HepG2 (cell line): Measurements from ENCODE around the gene RHBDF2. TPM values are rescaled to one million over a fixed set of nuclear protein-coding genes. Genes with fewer than 3 reads are reported as not detected.

Experiments used
- CENPT ChIP-seq: sonication (generic); formaldehyde crosslinking; IDR thresholded peaks from 2 replicates; pipeline ENCODE4 v1.8.0; 2022; ENCODE audit warnings: low read depth, mild to moderate bottlenecking, moderate library complexity, missing genetic modification reagents
- DMAP1 ChIP-seq: IDR thresholded peaks from 2 replicates; pipeline ENCODE4 v1.6.1; 2016
- DNMT3B ChIP-seq: conservative IDR thresholded peaks from 2 replicates; pipeline ENCODE4 v1.6.1; 2016; ENCODE audit warnings: missing biosample characterization, control low read depth
- GRHL1 ChIP-seq: sonication (generic); formaldehyde crosslinking; conservative IDR thresholded peaks from 2 replicates; pipeline ENCODE4 v1.8.0; 2022; ENCODE audit warnings: missing genetic modification reagents
- HMG20A ChIP-seq: IDR thresholded peaks from 2 replicates; pipeline ENCODE4 v1.6.1; 2016; ENCODE audit warnings: borderline replicate concordance
- HNF4G ChIP-seq, 2 experiments: sonication (generic) in 1 of 2; formaldehyde crosslinking in 1 of 2; IDR thresholded peaks; 2 replicates each; pipeline versions ENCODE4 v1.4.0 to v1.6.1; 2011 to 2020; ENCODE audit warnings: borderline replicate concordance in 2 of 2, low read depth in 2 of 2, mild to moderate bottlenecking in 2 of 2, low read length in 1 of 2, missing genetic modification reagents in 1 of 2, moderate library complexity in 1 of 2
- MIER2 ChIP-seq: IDR thresholded peaks from 2 replicates; pipeline ENCODE4 v1.6.1; 2016; ENCODE audit warnings: missing biosample characterization, missing genetic modification reagents
- MTA1 ChIP-seq: sonication (generic); formaldehyde crosslinking; IDR thresholded peaks from 2 replicates; pipeline ENCODE4 v1.4.0; 2020; ENCODE audit warnings: missing genetic modification reagents, mild to moderate bottlenecking, borderline replicate concordance
- NFKBIZ ChIP-seq: IDR thresholded peaks from 2 replicates; pipeline ENCODE4 v1.6.1; 2018; ENCODE audit warnings: missing genetic modification reagents, missing compliant biosample characterization
- RFX3 ChIP-seq: IDR thresholded peaks from 2 replicates; pipeline ENCODE4 v1.6.1; 2016; ENCODE audit warnings: missing biosample characterization, missing genetic modification reagents
- TCF12 ChIP-seq, 2 experiments: fragments of 450-650 bp in 1 of 2; sonication (generic) in 1 of 2; formaldehyde crosslinking in 1 of 2; IDR thresholded peaks; 2 replicates each; pipeline versions ENCODE4 v1.6.1 to v1.8.0; 2017 to 2022; ENCODE audit warnings: antibody characterized with exemption in 1 of 2, mild to moderate bottlenecking in 1 of 2, missing genetic modification reagents in 1 of 2, moderate library complexity in 1 of 2
- ZFP90 ChIP-seq: sonication (generic); formaldehyde crosslinking; IDR thresholded peaks from 2 replicates; pipeline ENCODE4 v1.8.0; 2022; ENCODE audit warnings: missing genetic modification reagents, mild to moderate bottlenecking, inconsistent platforms, borderline replicate concordance
- ZNF335 ChIP-seq: sonication (generic); formaldehyde crosslinking; IDR thresholded peaks from 2 replicates; pipeline ENCODE4 v1.4.0; 2020; ENCODE audit warnings: missing genetic modification reagents
- ZNF33B ChIP-seq: sonication (generic); formaldehyde crosslinking; IDR thresholded peaks from 2 replicates; pipeline ENCODE4 v1.5.1; 2020; ENCODE audit warnings: mild to moderate bottlenecking, missing genetic modification reagents
- ZNF34 ChIP-seq: sonication (generic); formaldehyde crosslinking; IDR thresholded peaks from 2 replicates; pipeline ENCODE4 v1.4.0; 2020; ENCODE audit warnings: mild to moderate bottlenecking, missing genetic modification reagents, borderline replicate concordance
- ZNF350 ChIP-seq: sonication (generic); formaldehyde crosslinking; IDR thresholded peaks from 2 replicates; pipeline ENCODE4 v1.4.0; 2020; ENCODE audit warnings: mild to moderate bottlenecking, low read depth, missing genetic modification reagents, borderline replicate concordance
- ZNF510 ChIP-seq: sonication (generic); formaldehyde crosslinking; IDR thresholded peaks from 2 replicates; pipeline ENCODE4 v1.4.0; 2020; ENCODE audit warnings: low read depth, mild to moderate bottlenecking, missing genetic modification reagents
- ZNF558 ChIP-seq: sonication (generic); formaldehyde crosslinking; IDR thresholded peaks from 2 replicates; pipeline ENCODE4 v1.9.0; 2022; ENCODE audit warnings: mild to moderate bottlenecking, missing genetic modification reagents, borderline replicate concordance
- ZNF776 ChIP-seq: sonication (generic); formaldehyde crosslinking; IDR thresholded peaks from 2 replicates; pipeline ENCODE4 v1.4.0; 2020; ENCODE audit warnings: mild to moderate bottlenecking, missing genetic modification reagents
- ZSCAN29 ChIP-seq: sonication (generic); formaldehyde crosslinking; conservative IDR thresholded peaks from 2 replicates; pipeline ENCODE4 v1.4.0; 2020; ENCODE audit warnings: mild to moderate bottlenecking, missing genetic modification reagents
- polyA plus RNA-seq, 8 experiments: library from polyadenylated mRNA; depleted of rRNA in 3 of 8; stranded (reverse) in 7 of 8; unstranded in 1 of 8; fragments of >200 nt; fragmentation: Illumina TruSeq in 4 of 8; extraction: Trizol in 4 of 8; gene quantifications; 2 replicates each; pipeline versions ENCODE4 v1.2.1 to v1.2.3, GENCODE V29; 2011 to 2016; ENCODE audit warnings: low read depth in 4 of 8, missing spikeins in 1 of 8, mixed read lengths in 1 of 8; ENCODE audit not compliant: insufficient read depth in 1 of 8
- total RNA-seq, 5 experiments: library from RNA; depleted of rRNA; stranded (reverse); fragments of >200 nt; fragmentation: Illumina TruSeq; extraction: Trizol; gene quantifications; 2 replicates each; pipeline ENCODE4 v1.2.3, GENCODE V29; 2016; ENCODE audit warnings: low read depth in 1 of 5
- TF ChIP-seq, protein P1 (sequence below): sonication (generic); formaldehyde crosslinking; IDR thresholded peaks from 2 replicates; pipeline ENCODE4 v1.4.0; 2020; ENCODE audit warnings: missing genetic modification reagents, borderline replicate concordance
- TF ChIP-seq, protein P2 (sequence below): sonication (generic); formaldehyde crosslinking; IDR thresholded peaks from 2 replicates; pipeline ENCODE4 v1.4.0; 2020; ENCODE audit warnings: missing genetic modification reagents
- TF ChIP-seq, protein P3 (sequence below): IDR thresholded peaks from 2 replicates; pipeline ENCODE4 v1.6.1; 2016; ENCODE audit warnings: control low read depth

RHBDF2 gene
- total and polyA plus RNA-seq, 2 of the 13 experiments (the other 11 are each of a cell fraction or from before 2014, with no cell fraction given), result 7.8 to 24.2 TPM

GRCh38 chr17:76501018-76501826 is at the start of gene RHBDF2 (continued):
- no peak for TF ChIP-seq GRHL1 (CRISPR knock-in tag)
- TF ChIP-seq RFX3 (CRISPR knock-in tag), result no peak
- TF ChIP-seq DMAP1 (CRISPR knock-in tag), result peak; percentile 32
- no peak for TF ChIP-seq MTA1 (CRISPR knock-in tag)
- TF ChIP-seq TCF12 (IDR thresholded peaks at IDR 0.05), result no peak
- peak; percentile 75; the same call in 1 of the 2 replicates for TF ChIP-seq TCF12 (CRISPR knock-in tag; IDR thresholded peaks at IDR 0.05)
- TF ChIP-seq NFKBIZ (CRISPR knock-in tag), result 0 out of 2 replicates have a peak, but pooled peaks have one; percentile 50
- TF ChIP-seq DNMT3B (CRISPR knock-in tag), result no peak
- peak; percentile 72; the same call in 1 of the 2 replicates for TF ChIP-seq ZNF776
- TF ChIP-seq CENPT, result peak; percentile 47; the same call in 1 of the 2 replicates
- TF ChIP-seq, protein P1, sequence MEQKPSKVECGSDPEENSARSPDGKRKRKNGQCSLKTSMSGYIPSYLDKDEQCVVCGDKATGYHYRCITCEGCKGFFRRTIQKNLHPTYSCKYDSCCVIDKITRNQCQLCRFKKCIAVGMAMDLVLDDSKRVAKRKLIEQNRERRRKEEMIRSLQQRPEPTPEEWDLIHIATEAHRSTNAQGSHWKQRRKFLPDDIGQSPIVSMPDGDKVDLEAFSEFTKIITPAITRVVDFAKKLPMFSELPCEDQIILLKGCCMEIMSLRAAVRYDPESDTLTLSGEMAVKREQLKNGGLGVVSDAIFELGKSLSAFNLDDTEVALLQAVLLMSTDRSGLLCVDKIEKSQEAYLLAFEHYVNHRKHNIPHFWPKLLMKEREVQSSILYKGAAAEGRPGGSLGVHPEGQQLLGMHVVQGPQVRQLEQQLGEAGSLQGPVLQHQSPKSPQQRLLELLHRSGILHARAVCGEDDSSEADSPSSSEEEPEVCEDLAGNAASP (CRISPR knock-in tag), result 0 out of 2 replicates have a peak, but pooled peaks have one; percentile 10
- TF ChIP-seq ZSCAN29 (CRISPR knock-in tag), result no peak
- TF ChIP-seq, protein P2, sequence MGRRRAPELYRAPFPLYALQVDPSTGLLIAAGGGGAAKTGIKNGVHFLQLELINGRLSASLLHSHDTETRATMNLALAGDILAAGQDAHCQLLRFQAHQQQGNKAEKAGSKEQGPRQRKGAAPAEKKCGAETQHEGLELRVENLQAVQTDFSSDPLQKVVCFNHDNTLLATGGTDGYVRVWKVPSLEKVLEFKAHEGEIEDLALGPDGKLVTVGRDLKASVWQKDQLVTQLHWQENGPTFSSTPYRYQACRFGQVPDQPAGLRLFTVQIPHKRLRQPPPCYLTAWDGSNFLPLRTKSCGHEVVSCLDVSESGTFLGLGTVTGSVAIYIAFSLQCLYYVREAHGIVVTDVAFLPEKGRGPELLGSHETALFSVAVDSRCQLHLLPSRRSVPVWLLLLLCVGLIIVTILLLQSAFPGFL (CRISPR knock-in tag), result 0 out of 2 replicates have a peak, but pooled peaks have one; percentile 28
- no peak for TF ChIP-seq ZFP90
- no peak; the same call in 1 of the 2 replicates for TF ChIP-seq ZNF335 (CRISPR knock-in tag)
- TF ChIP-seq, protein P3, sequence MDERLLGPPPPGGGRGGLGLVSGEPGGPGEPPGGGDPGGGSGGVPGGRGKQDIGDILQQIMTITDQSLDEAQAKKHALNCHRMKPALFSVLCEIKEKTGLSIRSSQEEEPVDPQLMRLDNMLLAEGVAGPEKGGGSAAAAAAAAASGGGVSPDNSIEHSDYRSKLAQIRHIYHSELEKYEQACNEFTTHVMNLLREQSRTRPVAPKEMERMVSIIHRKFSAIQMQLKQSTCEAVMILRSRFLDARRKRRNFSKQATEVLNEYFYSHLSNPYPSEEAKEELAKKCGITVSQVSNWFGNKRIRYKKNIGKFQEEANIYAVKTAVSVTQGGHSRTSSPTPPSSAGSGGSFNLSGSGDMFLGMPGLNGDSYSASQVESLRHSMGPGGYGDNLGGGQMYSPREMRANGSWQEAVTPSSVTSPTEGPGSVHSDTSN, result no peak
- TF ChIP-seq HNF4G (IDR thresholded peaks at IDR 0.05; ENCODE audit: borderline replicate concordance, low read depth, low read length), result no peak
- 0 out of 2 replicates have a peak, but pooled peaks have one; percentile 38 for TF ChIP-seq HNF4G (CRISPR knock-in tag; IDR thresholded peaks at IDR 0.05; ENCODE audit: borderline replicate concordance, low read depth)
- no peak for TF ChIP-seq ZNF350 (CRISPR knock-in tag)
- no peak for TF ChIP-seq MIER2 (CRISPR knock-in tag)
- TF ChIP-seq ZNF33B (CRISPR knock-in tag), result no peak
- TF ChIP-seq ZNF510, result no peak; the same call in 1 of the 2 replicates
- TF ChIP-seq HMG20A (CRISPR knock-in tag), result no peak
- peak; percentile 20; the same call in 1 of the 2 replicates for TF ChIP-seq ZNF558 (CRISPR knock-in tag)
- TF ChIP-seq ZNF34, result no peak
